HG02759 (cell line): Measurements from ENCODE around the gene SDHA.

Experiments
- ATAC-seq: cut with Tn5 transposase; IDR thresholded peaks from one replicate; pipeline ENCODE4 v1.9.1; 2021; ENCODE audit warnings: mild to moderate bottlenecking, moderate library complexity; ENCODE audit not compliant: unreplicated experiment

Gene SDHA

DNA sequence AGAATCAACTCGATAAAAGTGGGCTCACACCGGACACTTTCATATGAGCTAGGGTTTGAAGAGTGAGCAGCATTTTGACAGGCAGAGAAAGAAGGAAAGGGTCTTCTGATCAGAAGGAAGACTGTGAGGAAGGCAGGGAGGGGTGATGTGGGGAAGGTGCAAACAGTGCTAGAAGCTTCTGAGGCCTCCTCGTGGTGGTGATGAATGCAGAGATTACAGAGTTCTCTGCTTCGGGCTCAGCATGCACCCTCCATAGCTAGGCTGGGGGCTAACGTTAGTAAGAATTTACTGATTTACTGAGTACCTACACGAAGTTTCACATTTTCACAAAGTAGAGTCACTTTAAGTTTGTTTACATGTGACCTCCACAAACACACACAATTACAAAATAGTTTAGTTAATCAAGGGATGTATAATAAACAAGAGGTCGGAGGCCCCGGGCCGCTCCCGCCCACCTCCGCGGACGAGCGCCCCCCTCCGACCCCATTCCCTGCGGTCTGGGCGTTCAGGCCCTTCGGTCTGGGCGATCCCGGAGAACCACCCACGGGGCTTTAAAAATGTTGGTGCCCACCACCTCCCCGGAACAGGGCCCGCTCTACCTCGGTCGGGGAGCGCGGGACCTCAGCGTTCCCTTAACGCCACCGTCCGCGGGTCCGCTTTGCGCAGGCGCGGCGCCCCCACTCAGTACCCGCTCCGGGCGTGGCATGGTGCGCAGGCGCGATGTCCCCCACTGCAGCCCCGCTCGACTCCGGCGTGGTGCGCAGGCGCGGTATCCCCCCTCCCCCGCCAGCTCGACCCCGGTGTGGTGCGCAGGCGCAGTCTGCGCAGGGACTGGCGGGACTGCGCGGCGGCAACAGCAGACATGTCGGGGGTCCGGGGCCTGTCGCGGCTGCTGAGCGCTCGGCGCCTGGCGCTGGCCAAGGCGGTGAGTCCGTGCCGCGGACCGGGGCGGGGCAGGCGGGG lies at the start of gene SDHA, which contains the start of gene CCDC127:
SDHA (plus strand) TSS at position 827 of the 963 bp plus-strand sequence; CDS start at position 863, 36 bp downstream.
CCDC127 (minus strand) TSS at position 660 of the 963 bp plus-strand sequence. CDS start 1,304 bp downstream, outside the sequence.
- ATAC-seq: peak; percentile 78

DNA sequence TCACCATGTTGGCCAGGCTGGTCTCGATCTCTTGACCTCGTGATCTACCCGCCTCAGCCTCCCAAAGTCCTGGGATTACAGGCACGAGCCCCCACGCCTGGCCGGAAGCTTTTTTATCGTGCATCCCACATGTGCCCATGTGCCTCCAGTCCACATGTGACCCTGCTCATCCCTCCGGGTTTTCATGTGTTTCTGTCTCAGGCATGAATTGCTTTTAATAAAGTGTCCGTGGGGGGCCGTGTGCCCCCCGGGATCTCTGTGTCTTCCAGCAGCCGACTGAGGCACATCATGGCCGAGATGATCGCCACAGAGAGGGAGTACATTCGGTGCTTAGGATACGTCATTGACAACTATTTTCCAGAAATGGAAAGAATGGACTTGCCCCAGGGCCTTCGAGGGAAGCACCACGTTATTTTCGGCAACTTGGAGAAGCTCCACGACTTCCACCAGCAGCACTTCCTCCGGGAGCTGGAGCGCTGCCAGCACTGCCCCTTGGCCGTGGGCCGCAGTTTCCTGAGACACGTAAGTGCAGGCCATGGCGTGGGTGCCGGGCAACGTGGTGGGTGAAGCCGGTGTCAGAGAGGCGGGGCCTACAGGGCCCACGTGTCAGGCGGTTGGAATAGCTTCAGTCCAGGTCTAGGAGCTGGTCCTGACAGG lies 48.9 kb upstream of the SDHA start:
- no peak for ATAC-seq

DNA sequence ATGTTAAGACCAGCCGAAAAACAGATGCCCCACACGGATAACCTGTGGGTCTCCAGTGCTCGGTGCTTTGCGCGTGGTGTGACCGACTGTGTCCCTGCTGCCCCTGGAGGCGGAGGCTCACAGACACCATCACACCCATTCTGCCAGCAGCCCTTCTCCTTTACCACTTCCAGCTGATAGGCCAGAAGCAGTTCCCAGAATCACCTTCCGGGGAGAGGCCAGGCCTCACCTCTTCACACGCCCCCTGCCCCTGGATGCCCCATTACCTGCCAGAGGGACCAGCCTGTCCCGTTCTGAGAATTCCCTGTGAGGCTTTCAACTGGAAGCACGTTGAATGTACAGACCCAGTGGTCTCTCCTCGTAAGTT lies 48.4 kb upstream of the SDHA start:
- no peak for ATAC-seq

DNA sequence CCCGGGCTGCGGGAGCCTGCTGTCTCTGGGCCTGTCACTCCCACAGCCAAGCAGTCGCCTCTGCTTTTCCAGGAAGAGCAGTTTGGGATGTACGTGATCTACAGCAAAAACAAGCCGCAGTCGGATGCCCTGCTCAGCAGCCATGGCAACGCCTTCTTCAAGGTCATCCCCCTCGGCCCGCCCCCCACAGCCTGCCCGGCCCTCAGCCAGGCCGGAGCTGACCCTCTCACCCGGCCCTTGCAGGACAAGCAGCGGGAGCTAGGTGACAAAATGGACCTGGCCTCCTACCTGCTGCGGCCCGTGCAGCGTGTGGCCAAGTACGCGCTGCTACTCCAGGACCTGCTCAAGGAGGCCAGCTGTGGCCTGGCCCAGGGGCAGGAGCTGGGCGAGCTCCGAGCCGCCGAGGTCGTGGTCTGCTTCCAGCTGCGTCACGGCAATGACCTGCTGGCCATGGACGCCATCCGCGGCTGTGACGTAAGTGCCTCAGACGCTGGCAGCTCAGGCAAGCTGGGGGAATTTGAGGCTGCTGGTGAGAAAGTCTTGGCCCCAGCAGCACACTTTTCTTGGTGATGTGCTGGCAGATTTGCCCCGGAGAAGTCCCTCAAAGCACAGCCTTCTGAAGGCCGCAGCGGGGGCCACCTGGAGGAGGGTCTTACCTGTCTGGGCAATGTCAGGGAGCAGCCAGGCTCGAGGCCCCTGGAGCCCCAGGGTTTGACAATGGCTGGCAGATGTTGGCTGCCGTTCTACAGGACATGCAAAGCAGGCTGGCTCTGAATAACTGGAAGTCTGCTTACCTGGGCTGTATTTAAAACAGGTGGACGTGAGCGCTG lies 46.9 kb upstream of the SDHA start:
- no peak for ATAC-seq

DNA sequence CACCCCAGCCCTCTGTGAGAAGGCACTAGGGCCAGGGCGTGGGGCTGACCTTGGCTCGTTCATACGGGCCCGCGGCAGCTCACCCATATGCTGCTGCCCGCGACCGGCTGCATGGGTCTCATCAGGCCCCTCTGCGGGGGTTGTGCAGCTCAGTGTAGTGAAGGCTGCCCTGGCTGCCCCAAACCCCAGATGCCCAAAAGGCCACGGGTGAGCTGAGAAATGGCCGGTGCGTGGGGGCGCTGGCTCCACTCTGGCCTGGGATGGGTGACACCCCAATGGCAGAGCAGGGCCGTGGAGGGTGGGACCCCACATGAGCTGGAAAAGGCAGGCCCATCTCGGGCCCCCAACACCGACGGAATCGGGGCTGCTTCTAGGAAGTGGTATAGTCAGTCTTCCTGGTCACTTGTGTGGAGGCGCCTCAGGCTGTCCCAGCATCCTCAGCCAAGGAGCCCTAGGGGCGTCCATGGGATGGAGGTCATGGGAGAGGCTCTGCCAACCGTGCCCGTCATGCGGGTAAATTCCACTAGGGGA lies 46.3 kb upstream of the SDHA start:
- ATAC-seq: no peak

DNA sequence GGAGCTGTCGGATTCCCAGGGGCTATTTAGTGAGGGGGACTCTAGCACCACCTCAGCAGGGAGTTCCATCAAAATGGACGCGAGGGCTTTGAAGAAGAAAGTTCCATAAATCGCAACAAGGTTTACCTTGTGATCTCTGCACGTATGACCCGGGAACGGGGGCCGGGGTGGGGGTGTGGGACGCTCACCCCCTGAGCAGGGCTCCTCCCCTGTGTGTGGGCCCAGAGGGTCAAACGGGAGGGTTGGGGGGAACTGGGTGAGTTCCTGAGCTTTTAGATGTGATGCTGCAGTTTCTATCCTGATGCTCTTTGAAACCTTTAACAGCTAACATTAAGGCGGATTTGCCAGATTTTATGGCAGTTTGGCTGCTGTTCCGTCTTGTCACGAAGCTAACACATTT lies 45.7 kb upstream of the SDHA start:
- no peak for ATAC-seq

DNA sequence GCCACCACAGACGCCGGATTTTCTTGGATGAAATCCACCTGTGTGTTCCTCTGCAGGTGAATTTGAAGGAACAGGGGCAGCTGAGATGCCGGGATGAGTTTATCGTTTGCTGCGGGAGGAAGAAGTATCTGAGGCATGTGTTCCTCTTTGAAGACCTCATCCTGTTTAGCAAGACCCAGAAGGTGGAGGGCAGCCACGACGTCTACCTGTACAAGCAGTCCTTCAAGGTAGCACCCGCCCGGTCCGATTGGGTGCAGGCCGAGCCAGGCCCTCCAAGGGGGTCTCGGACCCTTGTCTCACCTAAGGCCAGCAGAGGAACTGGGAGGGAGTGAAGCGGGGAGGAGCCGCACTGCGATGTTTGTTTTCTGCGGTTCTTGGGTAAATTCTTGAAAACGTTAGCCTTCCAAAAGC lies 45.3 kb upstream of the SDHA start:
- ATAC-seq: no peak

DNA sequence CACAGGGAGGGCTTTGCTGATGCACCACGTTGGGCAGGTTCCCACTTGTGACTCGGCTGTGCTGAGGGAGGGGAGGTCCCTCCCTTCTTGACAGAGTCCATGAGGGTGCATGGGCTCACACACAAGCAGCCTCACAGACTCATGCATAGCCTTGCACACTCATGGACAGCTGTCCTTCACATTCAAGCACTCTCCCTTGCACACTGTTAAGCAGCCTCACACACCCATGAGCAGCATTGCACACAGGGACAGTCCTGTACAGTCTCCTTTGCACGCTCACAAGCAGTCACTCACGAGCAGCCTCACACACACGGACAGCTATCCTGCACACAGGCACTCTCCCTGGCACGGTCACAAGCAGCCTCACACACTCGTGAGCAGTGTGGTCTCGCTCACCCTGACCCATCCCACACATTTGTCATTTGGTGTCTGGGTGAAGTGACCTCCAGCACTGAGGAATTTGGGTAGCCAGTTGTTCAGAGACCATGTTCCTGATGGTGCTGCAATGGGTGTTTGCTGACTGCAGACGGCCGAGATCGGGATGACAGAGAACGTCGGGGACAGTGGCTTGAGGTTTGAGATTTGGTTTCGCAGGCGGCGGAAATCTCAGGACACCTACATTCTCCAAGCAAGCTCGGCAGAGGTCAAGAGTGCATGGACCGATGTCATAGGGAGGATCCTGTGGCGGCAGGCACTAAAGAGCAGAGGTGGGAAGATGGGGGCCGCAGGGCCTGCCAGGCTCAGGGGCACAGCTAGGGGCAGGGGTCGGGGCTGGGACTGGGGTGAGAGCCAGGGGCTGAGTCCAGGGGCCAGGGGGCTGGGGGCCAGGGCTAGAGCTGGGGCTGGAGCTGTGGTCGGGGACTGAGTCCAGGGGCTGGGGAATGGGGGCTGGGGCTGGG lies 44.5 kb upstream of the SDHA start:
- no peak for ATAC-seq

DNA sequence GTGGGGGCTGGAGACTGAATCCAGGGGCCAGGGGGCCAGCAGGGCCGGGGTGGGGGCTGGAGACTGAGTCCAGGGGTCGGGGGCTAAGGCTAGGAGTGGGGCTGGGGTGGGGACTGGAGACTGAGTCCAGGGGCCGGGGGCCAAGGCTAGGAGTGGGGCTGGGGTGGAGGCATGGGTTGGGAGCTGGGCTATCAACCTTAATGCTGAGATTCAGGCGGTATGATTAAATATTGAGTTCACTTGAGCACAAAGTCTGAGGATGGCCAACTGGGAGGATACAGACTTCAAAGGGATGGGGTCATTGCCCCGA lies 43.9 kb upstream of the SDHA start:
- no peak for ATAC-seq

DNA sequence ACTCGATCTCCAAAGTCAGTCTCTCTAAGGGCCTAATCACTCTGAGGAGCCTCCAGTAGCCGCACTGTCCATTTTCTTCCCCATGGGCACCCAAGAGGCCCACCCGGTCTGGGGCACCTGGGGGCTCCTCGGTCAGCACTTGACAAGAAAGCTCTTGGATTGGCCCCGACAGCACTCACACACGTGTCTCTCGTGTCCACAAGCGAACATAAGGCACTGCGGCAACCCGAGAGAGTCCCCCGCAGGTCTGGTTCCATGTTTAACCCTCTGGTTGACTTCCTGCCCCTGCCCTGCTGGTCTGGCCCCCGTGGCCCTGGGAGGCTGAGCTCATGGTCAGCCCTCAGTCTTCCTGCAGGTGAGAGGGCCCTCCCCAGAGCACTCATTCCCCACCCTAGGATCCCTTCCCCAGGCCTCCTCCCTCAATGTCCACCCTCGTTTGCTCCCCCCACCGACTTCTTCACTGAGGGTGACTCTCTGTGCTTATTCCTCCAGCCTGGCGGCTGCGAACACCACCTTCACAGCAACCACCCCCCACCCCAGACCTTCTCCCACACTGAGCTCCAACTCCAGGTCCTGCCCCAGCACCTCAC lies 43.1 kb upstream of the SDHA start:
- no peak for ATAC-seq

DNA sequence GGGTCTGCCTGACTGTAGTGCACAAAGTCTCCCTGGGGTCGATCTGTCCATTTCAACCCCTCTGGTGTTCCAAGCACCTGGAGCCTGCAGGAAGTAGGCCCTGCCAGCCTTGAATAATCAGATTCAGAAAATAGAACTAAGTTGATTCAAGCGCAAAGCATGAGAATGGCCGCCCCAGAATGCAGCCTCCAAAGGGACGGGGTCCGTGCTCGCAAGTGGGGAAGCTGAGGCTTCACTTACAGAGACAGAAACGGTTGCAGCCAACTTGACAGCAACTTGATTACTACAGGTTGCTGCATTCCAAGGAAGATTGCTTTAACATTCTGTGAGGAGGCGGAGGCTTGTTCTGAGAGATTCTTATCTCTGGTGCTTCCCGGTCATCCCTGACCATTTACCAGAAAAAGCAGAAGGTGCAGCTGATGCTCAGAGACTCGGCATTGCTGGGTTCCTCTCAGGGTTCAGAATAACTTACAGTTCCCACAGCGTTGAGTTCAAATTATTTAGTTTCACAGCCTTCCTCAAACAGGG lies 41.8 kb upstream of the SDHA start:
- no peak for ATAC-seq

DNA sequence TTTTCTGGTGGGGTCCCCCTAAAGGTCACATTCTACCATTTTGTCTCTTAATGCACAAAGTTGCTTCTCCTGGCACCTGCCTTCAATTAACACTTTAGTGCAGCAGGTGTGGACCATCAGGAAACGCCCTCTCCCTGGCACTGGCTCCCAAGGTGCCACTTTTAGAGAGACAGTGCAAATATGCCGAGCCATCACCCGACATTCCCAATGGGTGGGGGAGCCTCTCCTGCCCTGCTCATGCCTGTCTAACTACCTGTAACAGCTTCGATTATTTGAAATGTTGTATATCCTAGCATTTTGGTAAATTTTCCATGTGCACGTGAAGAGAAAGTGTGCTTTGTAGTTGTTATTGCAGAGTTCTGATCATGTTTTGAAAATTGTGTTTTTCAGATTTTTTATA lies 40.0 kb upstream of the SDHA start:
- ATAC-seq: no peak

DNA sequence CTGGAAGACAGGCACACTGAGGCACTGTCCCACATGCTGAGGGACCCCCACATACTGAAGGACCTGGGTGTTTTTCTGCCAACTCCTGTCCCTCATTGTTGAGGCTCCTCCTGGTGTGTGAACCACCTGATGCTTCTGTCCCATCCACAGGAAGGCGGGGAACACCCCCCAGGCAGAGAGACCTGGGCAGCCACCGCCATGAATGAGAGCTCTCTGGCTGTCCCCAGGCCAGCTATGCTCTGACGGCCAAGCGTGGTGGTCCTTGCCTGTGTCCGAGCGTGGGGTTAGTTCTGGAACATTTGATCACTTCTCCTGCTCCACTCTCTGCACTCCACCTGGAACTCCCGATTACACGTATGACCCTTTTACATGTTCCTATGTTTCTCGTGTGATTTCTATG lies 38.7 kb upstream of the SDHA start:
- ATAC-seq: no peak

DNA sequence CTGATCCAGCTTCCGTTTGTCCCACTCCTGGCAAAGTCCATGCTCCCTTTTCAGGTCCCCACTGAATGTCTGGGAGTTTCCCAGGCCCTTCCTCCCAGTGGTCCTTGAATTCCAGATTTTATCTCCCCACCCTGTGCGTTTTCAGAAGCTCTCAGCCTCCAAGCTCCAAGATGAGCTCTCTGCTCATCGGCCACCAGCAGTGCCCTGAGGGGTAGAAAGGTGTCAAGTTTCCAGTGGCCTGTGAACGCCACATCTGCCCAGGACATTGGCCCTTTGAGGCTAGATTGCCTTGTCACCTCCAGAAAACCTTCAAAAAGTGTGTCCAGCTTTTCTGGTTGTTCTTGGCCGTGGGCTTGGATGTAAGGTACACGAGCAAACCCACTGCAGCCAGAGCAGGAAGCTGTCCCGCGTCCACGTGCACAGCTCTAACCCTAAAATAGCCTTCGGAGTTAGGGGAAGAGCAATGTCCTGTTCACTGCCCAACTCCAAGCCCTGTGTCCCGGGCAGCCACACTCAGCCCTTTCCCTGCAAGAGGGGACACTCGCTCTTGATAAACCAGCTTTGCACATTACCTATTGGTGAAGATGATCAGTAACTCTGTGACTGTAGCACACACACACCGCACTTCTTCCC lies 37.7 kb upstream of the SDHA start:
- no peak for ATAC-seq

DNA sequence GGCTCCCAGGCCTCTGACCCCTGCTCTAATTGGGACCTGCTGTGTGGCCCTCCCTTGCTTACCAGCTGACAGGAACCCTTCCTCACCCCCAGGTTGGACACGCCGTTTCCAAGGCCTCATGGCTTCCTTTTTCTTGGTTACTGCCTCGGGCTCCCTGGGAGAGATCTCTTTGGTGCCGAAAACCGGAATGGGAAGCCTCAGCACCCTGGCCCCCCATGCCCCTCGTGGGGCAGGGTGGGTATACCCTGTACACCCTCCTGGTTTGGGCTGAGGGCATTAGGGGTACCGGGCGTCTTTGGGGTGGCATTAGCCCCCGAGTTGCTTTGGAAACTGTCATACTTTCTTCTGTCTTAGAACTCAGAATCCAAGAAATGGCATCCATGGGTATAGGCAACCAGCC lies 37.0 kb upstream of the SDHA start:
- no peak for ATAC-seq

DNA sequence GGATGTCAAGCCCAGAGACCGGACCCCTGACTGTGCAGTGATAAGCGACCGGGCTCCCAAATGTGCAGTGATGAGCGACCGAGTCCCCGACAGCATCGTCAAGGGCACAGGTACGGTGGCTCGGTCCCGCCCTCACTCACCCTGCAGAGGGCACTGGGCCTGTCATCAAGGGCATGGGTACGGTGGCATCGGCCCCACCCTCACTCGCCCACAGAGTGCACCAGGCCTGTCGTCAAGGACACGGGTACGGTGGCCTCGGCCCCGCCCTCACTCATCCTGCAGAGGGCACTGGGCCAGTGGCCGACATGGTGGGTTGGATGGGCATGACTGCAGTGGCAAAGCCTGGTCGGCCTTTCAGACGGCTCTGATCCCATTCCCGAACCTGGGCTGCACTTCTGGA lies 36.6 kb upstream of the SDHA start:
- ATAC-seq: no peak

DNA sequence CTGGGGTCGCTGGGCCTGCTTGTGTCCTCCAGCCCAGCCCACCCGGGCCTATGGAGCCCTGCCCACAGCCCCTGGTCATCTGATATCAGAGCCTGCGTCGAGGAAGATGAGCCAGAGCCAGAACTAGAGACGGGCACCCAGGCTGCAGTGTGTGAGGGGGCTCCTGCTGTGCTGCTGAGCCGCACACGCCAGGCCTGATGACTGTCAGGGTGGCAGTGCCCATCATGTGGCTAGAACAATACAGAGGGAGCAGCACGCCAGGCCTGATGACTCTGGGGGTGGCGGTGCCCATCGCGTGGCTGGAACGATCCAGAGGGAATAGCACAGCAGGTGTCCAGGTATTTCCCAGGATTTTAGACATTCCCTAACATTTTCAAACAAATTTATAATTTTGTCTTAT lies 36.0 kb upstream of the SDHA start:
- ATAC-seq: no peak

DNA sequence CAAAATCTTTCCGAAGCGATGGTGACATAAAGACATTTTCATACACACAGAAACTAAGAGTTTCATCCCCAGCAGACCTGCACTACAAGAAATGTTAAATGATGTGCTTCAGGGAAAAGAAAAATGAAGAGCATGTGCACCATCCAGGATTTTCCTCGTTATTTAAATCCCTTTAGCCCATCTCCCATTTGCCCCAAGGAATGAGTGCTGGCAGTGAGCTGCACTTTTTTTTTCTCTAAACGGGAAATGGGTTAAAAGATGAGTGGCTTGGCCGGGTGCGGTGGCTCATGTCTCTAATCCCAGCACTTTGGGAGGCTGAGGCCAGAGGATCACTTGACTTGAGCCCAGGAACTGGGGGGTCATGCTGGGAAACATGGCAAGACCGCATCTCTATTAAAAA lies 33.6 kb upstream of the SDHA start:
- ATAC-seq: no peak
